GM23338 (cell line): ENCODE measurements around the gene ZNF101. TPM values are rescaled to one million over a fixed set of nuclear protein-coding genes. Genes with fewer than 3 reads are reported as not detected.

Experiments
- ATAC-seq: fragments of 200-7000 bp; cut with Tn5 transposase; 3 replicates; pipeline ENCODE4 v1.9.1; 2020
- DNase-seq: peaks from one replicate; pipeline ENCODE4 v3.0.0-alpha.2; 2015; ENCODE audit warnings: low spot score
- H2AFZ ChIP-seq: fragments of 200-600 bp; sonication (generic); 2 replicates; pipeline ENCODE4 v1.8.0; 2016; ENCODE audit warnings: antibody characterized with exemption, mild to moderate bottlenecking, moderate library complexity
- H3F3A ChIP-seq: fragments of 200-600 bp; sonication (generic); replicated peaks from 2 replicates; pipeline ENCODE4 v1.8.0; 2017; ENCODE audit warnings: antibody characterized with exemption, mixed run types, low read depth
- H3K27ac ChIP-seq: fragments of 200-600 bp; sonication (generic); 2 replicates; pipeline ENCODE4 v1.6.1; 2016; ENCODE audit warnings: low read depth
- H3K27me3 ChIP-seq: fragments of 200-600 bp; sonication (generic); 2 replicates; pipeline ENCODE4 v1.8.0; 2016; ENCODE audit warnings: mild to moderate bottlenecking, mixed run types, moderate library complexity; ENCODE audit not compliant: insufficient read depth
- H3K36me3 ChIP-seq: fragments of 200-600 bp; sonication (generic); 2 replicates; pipeline ENCODE4 v1.8.0; 2016; ENCODE audit warnings: mild to moderate bottlenecking; ENCODE audit not compliant: insufficient read depth
- H3K4me1 ChIP-seq: fragments of 200-600 bp; sonication (generic); 2 replicates; pipeline ENCODE4 v1.8.0; 2016; ENCODE audit warnings: mild to moderate bottlenecking, moderate library complexity; ENCODE audit not compliant: insufficient read depth
- H3K4me2 ChIP-seq: fragments of 200-600 bp; sonication (generic); 2 replicates; pipeline ENCODE4 v1.7.1; 2017; ENCODE audit warnings: mixed run types
- H3K4me3 ChIP-seq: fragments of 200-600 bp; sonication (generic); 2 replicates; pipeline ENCODE4 v1.6.1; 2016; ENCODE audit warnings: mixed run types
- H3K79me2 ChIP-seq: fragments of 200-600 bp; sonication (generic); replicated peaks from 2 replicates; pipeline ENCODE4 v1.8.0; 2017; ENCODE audit warnings: mild to moderate bottlenecking; ENCODE audit not compliant: insufficient read depth
- H3K9me2 ChIP-seq: fragments of 200-600 bp; sonication (generic); 2 replicates; pipeline ENCODE4 v1.8.0; 2017; ENCODE audit not compliant: insufficient read depth
- H4K20me1 ChIP-seq: fragments of 200-600 bp; sonication (generic); replicated peaks from 2 replicates; pipeline ENCODE4 v1.8.0; 2017; ENCODE audit warnings: mild to moderate bottlenecking; ENCODE audit not compliant: insufficient read depth
- H3K27ac Mint-ChIP-seq: 2 replicates; pipeline ENCODE4 v1.8.0; 2020; ENCODE audit warnings: inconsistent platforms, mild to moderate bottlenecking, moderate library complexity, mixed read lengths
- H3K27me3 Mint-ChIP-seq: 3 replicates; pipeline ENCODE4 v1.8.0; 2022; ENCODE audit warnings: low read depth, mild to moderate bottlenecking, moderate library complexity, mixed read lengths, inconsistent platforms; ENCODE audit not compliant: insufficient read depth, poor library complexity
- H3K36me3 Mint-ChIP-seq: 3 replicates; pipeline ENCODE4 v1.8.0; 2021; ENCODE audit warnings: low read depth, mild to moderate bottlenecking, inconsistent platforms, moderate library complexity, mixed read lengths
- H3K4me1 Mint-ChIP-seq: 3 replicates; pipeline ENCODE4 v1.8.0; 2020; ENCODE audit warnings: mild to moderate bottlenecking, inconsistent platforms, mixed read lengths
- H3K4me3 Mint-ChIP-seq: 3 replicates; pipeline ENCODE4 v1.8.0; 2021; ENCODE audit warnings: moderate library complexity, mild to moderate bottlenecking, inconsistent platforms, mixed read lengths
- H3K9me3 Mint-ChIP-seq: 3 replicates; pipeline ENCODE4 v1.8.0; 2020; ENCODE audit warnings: moderate library complexity, mild to moderate bottlenecking, inconsistent platforms, mixed read lengths
- CREB1 ChIP-seq: fragments of 250-450 bp; sonication (Bioruptor Pico); IDR thresholded peaks from 2 replicates; pipeline ENCODE4 v1.5.0; 2020; ENCODE audit warnings: low read depth, mild to moderate bottlenecking, moderate library complexity
- EZH2phosphoT487 ChIP-seq: fragments of 200-600 bp; sonication (generic); IDR thresholded peaks from one replicate; pipeline ENCODE4 v1.8.1; 2018; ENCODE audit warnings: antibody characterized with exemption; ENCODE audit not compliant: unreplicated experiment
- JUNB ChIP-seq: IDR thresholded peaks from one replicate; pipeline ENCODE4 v1.6.1; 2016; ENCODE audit warnings: antibody characterized with exemption; ENCODE audit not compliant: unreplicated experiment
- NANOG ChIP-seq: IDR thresholded peaks from 2 replicates; pipeline ENCODE4 v1.6.1; 2016; ENCODE audit warnings: antibody characterized with exemption, borderline replicate concordance
- POLR2AphosphoS5 ChIP-seq: IDR thresholded peaks from 2 replicates; pipeline ENCODE4 v1.6.1; 2016; ENCODE audit warnings: antibody characterized with exemption, low read depth
- REST ChIP-seq: IDR thresholded peaks from one replicate; pipeline ENCODE4 v1.6.1; 2018; ENCODE audit warnings: antibody characterized with exemption; ENCODE audit not compliant: unreplicated experiment
- STAT1 ChIP-seq: IDR thresholded peaks from one replicate; pipeline ENCODE4 v1.6.1; 2016; ENCODE audit warnings: antibody characterized with exemption; ENCODE audit not compliant: unreplicated experiment
- ZNF114 ChIP-seq: fragments of 250-450 bp; sonication (Bioruptor Pico); IDR thresholded peaks from 2 replicates; pipeline ENCODE4 v1.5.0; 2020; ENCODE audit warnings: mild to moderate bottlenecking, moderate library complexity
- ZNF331 ChIP-seq: fragments of 250-450 bp; sonication (Bioruptor Pico); IDR thresholded peaks from 2 replicates; pipeline ENCODE4 v1.5.0; 2020; ENCODE audit warnings: low read depth, mild to moderate bottlenecking, moderate library complexity
- polyA plus RNA-seq: library from polyadenylated mRNA; unstranded; fragments of >200 nt; fragmentation: Nextera tagmentation; extraction: Ambion mirVana; gene quantifications from 2 replicates; pipeline ENCODE4 v1.2.1, GENCODE V29; 2016
- total RNA-seq: library from RNA; depleted of rRNA; stranded (reverse); fragments of >200 nt; shearing (Covaris generic); gene quantifications from 2 replicates; pipeline ENCODE4 v1.2.3, GENCODE V29; 2014
- TF ChIP-seq, protein P1 (sequence below), 2 experiments: fragments of 200-600 bp in 1 of 2; sonication (generic) in 1 of 2; conservative IDR thresholded peaks; 2 replicates each; pipeline versions ENCODE4 v1.5.1 to v1.6.1; 2016 to 2017; ENCODE audit warnings: antibody characterized with exemption in 2 of 2, low read depth in 2 of 2, mild to moderate bottlenecking in 2 of 2, moderate library complexity in 1 of 2
- TF ChIP-seq, protein P2 (sequence below): IDR thresholded peaks from 2 replicates; pipeline ENCODE4 v1.6.1; 2016; ENCODE audit warnings: antibody characterized with exemption

The ZNF101 gene
- total and polyA plus RNA-seq, 2 experiments from 2014 or later = 46.4 to 47.9 TPM

DNA sequence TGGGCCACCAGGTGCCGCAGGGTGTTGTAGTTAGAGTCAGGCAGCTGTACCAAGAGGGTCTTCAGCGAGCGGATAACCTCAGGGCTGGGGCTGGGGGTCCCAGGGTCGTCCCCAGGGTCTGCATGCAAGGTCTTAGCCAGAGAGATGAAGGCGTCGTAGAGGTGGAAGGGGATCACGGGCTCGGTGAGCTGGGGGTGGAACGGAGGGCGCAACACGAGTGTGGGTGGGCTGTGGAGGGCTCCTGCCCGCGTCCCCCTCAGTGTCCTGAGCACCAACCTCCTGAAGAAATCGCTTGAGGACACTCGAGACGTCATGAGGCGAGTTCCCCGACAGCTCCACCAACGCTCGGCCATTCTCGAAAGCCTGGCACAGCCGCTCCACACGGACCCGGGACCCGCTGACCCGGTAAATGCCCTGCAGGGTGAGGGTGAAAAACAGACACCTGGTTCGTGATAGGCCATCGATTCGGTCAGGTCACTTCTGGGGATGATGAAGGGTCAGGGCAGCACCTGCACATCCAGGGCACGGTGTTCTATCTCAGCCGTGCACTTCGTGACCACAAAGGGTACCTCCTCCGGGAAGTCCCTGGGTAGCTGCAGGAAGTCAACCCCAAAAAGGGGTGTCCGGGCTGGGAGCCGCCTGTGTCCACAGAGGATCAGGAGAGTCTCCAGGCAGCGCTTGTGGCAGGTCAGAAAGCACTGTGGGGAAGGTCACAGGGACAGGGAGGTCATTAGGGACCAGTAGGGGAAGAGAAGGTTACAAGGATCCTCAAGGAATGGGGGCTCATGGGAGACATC is 33.9 kb upstream of the ZNF101 start:
- H3K27me3 Mint-ChIP-seq = peaks cover 9% of the 10 kb centered on the region
- no peak for DNase-seq
- H2AFZ ChIP-seq = no peak overlapping the region
- H3K4me1 Mint-ChIP-seq = peaks cover 3% of the 10 kb centered on the region; the same call in 1 of the 3 replicates
- H3K79me2 ChIP-seq = no peaks in the 10 kb centered on the region
- no peak overlapping the region for H3K4me2 ChIP-seq
- H3K4me3 ChIP-seq = no peak overlapping the region
- no peaks in the 10 kb centered on the region for H3K9me3 Mint-ChIP-seq
- no peak overlapping the region for H3K27ac Mint-ChIP-seq
- H3K27ac ChIP-seq = no peak overlapping the region
- TF ChIP-seq, protein P1, sequence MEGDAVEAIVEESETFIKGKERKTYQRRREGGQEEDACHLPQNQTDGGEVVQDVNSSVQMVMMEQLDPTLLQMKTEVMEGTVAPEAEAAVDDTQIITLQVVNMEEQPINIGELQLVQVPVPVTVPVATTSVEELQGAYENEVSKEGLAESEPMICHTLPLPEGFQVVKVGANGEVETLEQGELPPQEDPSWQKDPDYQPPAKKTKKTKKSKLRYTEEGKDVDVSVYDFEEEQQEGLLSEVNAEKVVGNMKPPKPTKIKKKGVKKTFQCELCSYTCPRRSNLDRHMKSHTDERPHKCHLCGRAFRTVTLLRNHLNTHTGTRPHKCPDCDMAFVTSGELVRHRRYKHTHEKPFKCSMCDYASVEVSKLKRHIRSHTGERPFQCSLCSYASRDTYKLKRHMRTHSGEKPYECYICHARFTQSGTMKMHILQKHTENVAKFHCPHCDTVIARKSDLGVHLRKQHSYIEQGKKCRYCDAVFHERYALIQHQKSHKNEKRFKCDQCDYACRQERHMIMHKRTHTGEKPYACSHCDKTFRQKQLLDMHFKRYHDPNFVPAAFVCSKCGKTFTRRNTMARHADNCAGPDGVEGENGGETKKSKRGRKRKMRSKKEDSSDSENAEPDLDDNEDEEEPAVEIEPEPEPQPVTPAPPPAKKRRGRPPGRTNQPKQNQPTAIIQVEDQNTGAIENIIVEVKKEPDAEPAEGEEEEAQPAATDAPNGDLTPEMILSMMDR (conservative IDR thresholded peaks at IDR 0.05; ENCODE audit: low read depth in 2 of 2) = no peak
- no peaks in the 10 kb centered on the region for H3K4me1 ChIP-seq
- no peaks in the 10 kb centered on the region for H3K27me3 ChIP-seq
- H3K9me2 ChIP-seq = no peaks in the 10 kb centered on the region
- H3F3A ChIP-seq = no peaks in the 10 kb centered on the region
- ATAC-seq = no peak
- peaks cover 21% of the 10 kb centered on the region for H3K36me3 Mint-ChIP-seq
- H4K20me1 ChIP-seq = no peaks in the 10 kb centered on the region
- no peak overlapping the region for H3K4me3 Mint-ChIP-seq
- no peaks in the 10 kb centered on the region; the same call in 1 of the 2 replicates for H3K36me3 ChIP-seq

GRCh38 chr19:19635313-19635702 is 33.3 kb upstream of the ZNF101 start:
- Histone ChIP-seq H3K9me2 (no peaks in the 10 kb centered on the region), H2AFZ (no peak overlapping the region), H3K36me3 (no peaks in the 10 kb centered on the region; the same call in 1 of the 2 replicates), H4K20me1 (no peaks in the 10 kb centered on the region), H3K4me2 (no peak overlapping the region), H3K27me3 (no peaks in the 10 kb centered on the region), H3K4me3 (no peak overlapping the region), H3F3A (no peaks in the 10 kb centered on the region), H3K27ac (no peak overlapping the region), H3K79me2 (no peaks in the 10 kb centered on the region), H3K4me1 (no peaks in the 10 kb centered on the region)
- ATAC-seq = no peak
- peaks cover 3% of the 10 kb centered on the region; the same call in 1 of the 3 replicates for H3K4me1 Mint-ChIP-seq
- no peak overlapping the region for H3K4me3 Mint-ChIP-seq
- H3K36me3 Mint-ChIP-seq = peaks cover 21% of the 10 kb centered on the region
- DNase-seq = no peak
- no peak overlapping the region for H3K27ac Mint-ChIP-seq
- H3K27me3 Mint-ChIP-seq = peaks cover 9% of the 10 kb centered on the region
- H3K9me3 Mint-ChIP-seq = no peaks in the 10 kb centered on the region
- TF ChIP-seq NANOG (no peak), REST (no peak), EZH2phosphoT487 (no peak), ZNF114 (CRISPR knock-in tag) (no peak), STAT1 (no peak), ZNF331 (CRISPR knock-in tag) (no peak), CREB1 (CRISPR knock-in tag) (no peak), POLR2AphosphoS5 (no peak), JUNB (no peak)
- TF ChIP-seq, protein P2, sequence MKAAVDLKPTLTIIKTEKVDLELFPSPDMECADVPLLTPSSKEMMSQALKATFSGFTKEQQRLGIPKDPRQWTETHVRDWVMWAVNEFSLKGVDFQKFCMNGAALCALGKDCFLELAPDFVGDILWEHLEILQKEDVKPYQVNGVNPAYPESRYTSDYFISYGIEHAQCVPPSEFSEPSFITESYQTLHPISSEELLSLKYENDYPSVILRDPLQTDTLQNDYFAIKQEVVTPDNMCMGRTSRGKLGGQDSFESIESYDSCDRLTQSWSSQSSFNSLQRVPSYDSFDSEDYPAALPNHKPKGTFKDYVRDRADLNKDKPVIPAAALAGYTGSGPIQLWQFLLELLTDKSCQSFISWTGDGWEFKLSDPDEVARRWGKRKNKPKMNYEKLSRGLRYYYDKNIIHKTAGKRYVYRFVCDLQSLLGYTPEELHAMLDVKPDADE = no peak
